Smooth muscle cell (in vitro differentiated cells): ENCODE results near the gene FRMD8. TPM values are rescaled to one million over a fixed set of nuclear protein-coding genes. Genes with fewer than 3 reads are reported as not detected.
"Not testable (repeated sequence)": the region's sequence is repeated elsewhere in the genome, so short reads cannot be mapped to it uniquely, and the experiment has no call there.

Experiments used
- DNase-seq: peaks from one replicate; lab custom pipeline; 2025; ENCODE audit not compliant: unreplicated experiment; lab: John Stamatoyannopoulos, UW
- H2AFZ ChIP-seq: fragments of 200-600 bp; sonication (generic); 2 replicates; pipeline ENCODE4 v1.6.0; 2016; ENCODE audit warnings: antibody characterized with exemption, low read depth, mild to moderate bottlenecking
- H3F3A ChIP-seq: fragments of 200-600 bp; sonication (generic); 2 replicates; pipeline ENCODE4 v1.6.0; 2017; ENCODE audit warnings: antibody characterized with exemption, low read depth
- H3K27ac ChIP-seq: fragments of 200-600 bp; sonication (generic); 2 replicates; pipeline ENCODE4 v1.5.1; 2016; ENCODE audit warnings: low read depth, mild to moderate bottlenecking
- H3K27me3 ChIP-seq: fragments of 200-600 bp; sonication (generic); 2 replicates; pipeline ENCODE4 v1.6.1; 2016; ENCODE audit warnings: low read depth, mild to moderate bottlenecking
- H3K36me3 ChIP-seq: fragments of 200-600 bp; sonication (generic); 2 replicates; pipeline ENCODE4 v1.5.1; 2016; ENCODE audit warnings: low read depth
- H3K4me1 ChIP-seq: fragments of 200-600 bp; sonication (generic); 2 replicates; pipeline ENCODE4 v1.5.1; 2016; ENCODE audit warnings: low read depth
- H3K4me2 ChIP-seq: fragments of 200-600 bp; sonication (generic); 2 replicates; pipeline ENCODE4 v1.6.0; 2016; ENCODE audit warnings: mild to moderate bottlenecking
- H3K4me3 ChIP-seq: fragments of 200-600 bp; sonication (generic); 2 replicates; pipeline ENCODE4 v1.5.1; 2016; ENCODE audit warnings: mild to moderate bottlenecking
- H3K79me2 ChIP-seq: fragments of 200-600 bp; sonication (generic); 2 replicates; pipeline ENCODE4 v1.6.0; 2016; ENCODE audit warnings: low read depth, mild to moderate bottlenecking
- H3K9ac ChIP-seq: fragments of 200-600 bp; sonication (generic); 2 replicates; pipeline ENCODE4 v1.6.0; 2016; ENCODE audit warnings: low read depth
- H3K9me3 ChIP-seq: fragments of 200-600 bp; sonication (generic); replicated peaks from 2 replicates; pipeline ENCODE4 v1.5.1; 2016; ENCODE audit warnings: low read depth
- H4K20me1 ChIP-seq: fragments of 200-600 bp; sonication (generic); 2 replicates; pipeline ENCODE4 v1.6.0; 2016; ENCODE audit warnings: low read depth
- WGBS: methylation state at CpG from one replicate; pipeline ENCODE4 v1.1.7; 2016; ENCODE audit warnings: low lambda C conversion rate; 5-methylcytosine and 5-hydroxymethylcytosine counted together
- polyA plus RNA-seq: library from polyadenylated mRNA; unstranded; fragments of >200 nt; fragmentation: Nextera tagmentation; extraction: Ambion mirVana; gene quantifications from 2 replicates; pipeline ENCODE4 v1.2.1, GENCODE V29; 2016
- total RNA-seq: library from RNA; depleted of rRNA; stranded (reverse); fragments of >200 nt; gene quantifications from 2 replicates; pipeline ENCODE4 v1.2.3, GENCODE V29; 2014
- TF ChIP-seq, protein P1 (sequence below): fragments of 200-600 bp; sonication (generic); IDR thresholded peaks from 2 replicates; pipeline ENCODE4 v1.5.1; 2017; ENCODE audit warnings: borderline replicate concordance, mild to moderate bottlenecking, antibody characterized with exemption; ENCODE audit not compliant: insufficient read depth, poor library complexity, severe bottlenecking

The FRMD8 gene
- total and polyA plus RNA-seq, 2 experiments from 2014 or later: 16.7 to 37.8 TPM

DNA sequence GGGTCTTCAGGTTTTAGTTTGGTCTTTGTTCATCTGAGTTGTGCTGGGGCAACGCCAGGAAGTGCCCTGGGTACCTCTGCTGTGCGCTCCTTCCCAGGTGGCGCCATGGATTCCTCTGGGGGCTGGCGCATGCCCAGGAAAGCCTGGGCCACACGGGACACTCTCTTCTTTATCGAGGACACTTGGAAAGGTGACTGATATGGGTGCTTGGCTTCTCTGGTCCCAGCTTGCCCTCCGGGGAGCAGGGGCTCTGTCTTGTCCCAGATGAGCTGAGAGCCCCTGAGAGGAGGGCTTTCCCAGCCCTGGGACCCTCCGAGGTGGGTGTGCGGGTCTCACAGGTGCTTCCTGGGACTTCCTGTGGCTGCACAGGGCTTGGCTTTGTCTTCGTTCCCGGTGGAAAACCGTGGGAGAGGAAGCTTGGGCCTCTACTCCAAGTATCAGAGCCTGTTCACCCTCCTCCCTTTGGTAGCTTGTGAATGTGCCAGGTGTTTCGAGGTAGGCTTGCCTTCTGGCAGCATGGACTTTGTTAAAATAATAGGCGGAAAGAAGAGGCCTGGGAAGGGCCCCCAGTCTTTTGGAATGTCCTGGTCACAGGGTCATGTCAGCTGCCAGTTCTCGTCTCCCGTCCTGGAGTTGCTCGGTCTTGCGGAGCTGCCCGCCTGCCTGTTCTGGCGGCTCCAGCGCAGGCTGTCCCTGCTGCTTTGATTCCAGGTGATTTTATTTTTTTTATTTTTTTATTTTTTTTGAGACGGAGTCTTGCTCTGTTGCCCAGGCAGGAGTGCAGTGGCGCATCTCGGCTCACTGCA lies 26.0 kb downstream of the FRMD8 start:
- H3K9ac ChIP-seq: no peak overlapping the region

DNA sequence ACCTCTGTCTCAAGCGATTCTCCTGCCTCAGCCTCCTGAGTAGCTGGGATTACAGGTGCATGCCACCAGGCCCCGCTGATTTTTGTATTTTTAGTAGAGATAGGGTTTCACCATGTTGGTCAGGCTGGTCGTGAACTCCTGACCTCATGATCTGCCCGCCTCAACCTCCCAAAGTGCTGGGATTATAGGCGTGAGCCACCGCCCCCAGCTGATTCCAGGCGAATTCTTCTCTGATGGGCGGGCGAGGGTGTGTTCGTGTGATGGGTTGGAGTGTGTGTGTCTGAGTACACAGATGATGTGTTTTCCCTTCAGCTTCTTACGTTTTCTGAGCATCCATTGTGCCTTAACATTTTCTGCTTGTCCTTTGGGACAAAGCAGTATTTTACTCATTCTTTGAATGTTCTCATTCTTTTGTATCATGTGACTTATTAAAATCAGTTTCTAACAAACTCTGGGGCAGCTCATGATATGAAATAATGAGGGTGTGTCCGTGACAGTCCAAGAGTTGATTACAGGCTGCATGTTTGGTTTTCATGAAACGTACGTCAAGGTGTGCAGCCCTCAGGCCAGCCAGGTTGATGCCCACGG lies 26.7 kb downstream of the FRMD8 start:
- not testable (repeated sequence) for H3K27me3 ChIP-seq
- WGBS: 90% methylated on average over 15 of the region's 15 CpGs

More for the DNA sequence above, 26.0 kb downstream of the FRMD8 start:
- peaks cover 9% of the 10 kb centered on the region for H3K4me1 ChIP-seq
- peaks cover 15% of the 10 kb centered on the region for H3F3A ChIP-seq
- no peaks in the 10 kb centered on the region for H3K36me3 ChIP-seq
- no peaks in the 10 kb centered on the region for H3K27me3 ChIP-seq
- TF ChIP-seq, protein P1, sequence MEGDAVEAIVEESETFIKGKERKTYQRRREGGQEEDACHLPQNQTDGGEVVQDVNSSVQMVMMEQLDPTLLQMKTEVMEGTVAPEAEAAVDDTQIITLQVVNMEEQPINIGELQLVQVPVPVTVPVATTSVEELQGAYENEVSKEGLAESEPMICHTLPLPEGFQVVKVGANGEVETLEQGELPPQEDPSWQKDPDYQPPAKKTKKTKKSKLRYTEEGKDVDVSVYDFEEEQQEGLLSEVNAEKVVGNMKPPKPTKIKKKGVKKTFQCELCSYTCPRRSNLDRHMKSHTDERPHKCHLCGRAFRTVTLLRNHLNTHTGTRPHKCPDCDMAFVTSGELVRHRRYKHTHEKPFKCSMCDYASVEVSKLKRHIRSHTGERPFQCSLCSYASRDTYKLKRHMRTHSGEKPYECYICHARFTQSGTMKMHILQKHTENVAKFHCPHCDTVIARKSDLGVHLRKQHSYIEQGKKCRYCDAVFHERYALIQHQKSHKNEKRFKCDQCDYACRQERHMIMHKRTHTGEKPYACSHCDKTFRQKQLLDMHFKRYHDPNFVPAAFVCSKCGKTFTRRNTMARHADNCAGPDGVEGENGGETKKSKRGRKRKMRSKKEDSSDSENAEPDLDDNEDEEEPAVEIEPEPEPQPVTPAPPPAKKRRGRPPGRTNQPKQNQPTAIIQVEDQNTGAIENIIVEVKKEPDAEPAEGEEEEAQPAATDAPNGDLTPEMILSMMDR: no peak
- no peaks in the 10 kb centered on the region for H4K20me1 ChIP-seq
- H3K9me3 ChIP-seq: no peaks in the 10 kb centered on the region
- no peak overlapping the region for H3K27ac ChIP-seq
- H3K79me2 ChIP-seq: peaks cover 19% of the 10 kb centered on the region
- H3K4me2 ChIP-seq: no peak overlapping the region
- H2AFZ ChIP-seq: no peak overlapping the region
- DNase-seq: no peak
- 96% methylated on average over 24 of the region's 24 CpGs for WGBS
- H3K4me3 ChIP-seq: no peak overlapping the region

DNA sequence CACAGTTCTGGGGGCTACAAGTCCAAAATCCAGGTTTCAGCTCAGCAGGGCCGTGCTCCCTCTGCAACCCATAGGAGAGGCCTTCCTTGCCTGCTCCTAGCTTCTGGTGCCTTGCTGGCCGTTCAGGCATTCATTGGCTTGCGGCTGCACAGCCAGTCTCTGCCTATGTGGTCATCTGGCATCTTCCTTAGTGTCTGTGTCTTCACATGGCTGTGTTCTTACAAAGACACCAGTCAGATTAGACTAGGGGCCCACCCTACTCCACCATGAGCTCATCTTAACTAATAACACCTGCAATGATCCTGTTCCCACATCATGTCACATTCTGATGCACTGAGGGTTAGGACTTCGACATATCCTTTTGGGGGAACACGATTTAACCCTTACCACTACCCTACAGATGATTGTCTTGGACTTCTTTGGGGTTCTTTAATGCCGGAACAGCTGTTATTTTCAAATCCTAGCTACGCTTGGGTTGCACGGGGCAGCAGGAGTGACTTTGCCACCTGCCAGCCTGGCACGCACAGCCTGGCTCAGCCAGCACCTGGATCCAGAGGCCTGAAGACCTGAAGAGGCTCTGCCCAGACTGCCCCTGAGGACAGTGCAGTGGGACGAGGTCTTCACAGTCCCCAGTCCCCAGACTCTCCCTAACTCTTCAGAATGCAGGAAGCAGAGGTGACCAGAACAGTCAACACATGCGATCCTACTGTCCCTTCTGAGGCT lies 28.5 kb downstream of the FRMD8 start:
- Histone ChIP-seq H3K27ac (no peak overlapping the region), H3K9ac (no peak overlapping the region), H3K4me2 (no peak overlapping the region), H4K20me1 (no peaks in the 10 kb centered on the region), H2AFZ (no peak overlapping the region), H3K9me3 (no peaks in the 10 kb centered on the region), H3F3A (peaks cover 26% of the 10 kb centered on the region), H3K4me3 (no peak overlapping the region), H3K36me3 (no peaks in the 10 kb centered on the region), H3K79me2 (peaks cover 20% of the 10 kb centered on the region), H3K27me3 (no peaks in the 10 kb centered on the region), H3K4me1 (peaks cover 32% of the 10 kb centered on the region)
- DNase-seq: no peak
- 82% methylated on average over 11 of the region's 11 CpGs for WGBS
- TF ChIP-seq, protein P1: no peak

More for the DNA sequence above, 26.7 kb downstream of the FRMD8 start:
- Histone ChIP-seq H3K79me2 (peaks cover 20% of the 10 kb centered on the region), H3K4me1 (peaks cover 16% of the 10 kb centered on the region), H3F3A (peaks cover 20% of the 10 kb centered on the region)
- not testable (repeated sequence) for H3K4me2 ChIP-seq, H3K36me3 ChIP-seq, H3K27ac ChIP-seq, H3K9ac ChIP-seq, H3K4me3 ChIP-seq, H3K9me3 ChIP-seq, H4K20me1 ChIP-seq, H2AFZ ChIP-seq, DNase-seq
